ENCODE measurements around the gene PRDM12. TPM values are rescaled to one million over a fixed set of nuclear protein-coding genes. Genes with fewer than 3 reads are reported as not detected.

Gene PRDM12
- total RNA-seq, result under 0.01 TPM in 1 of 2 replicates, not detected in the other

DNA sequence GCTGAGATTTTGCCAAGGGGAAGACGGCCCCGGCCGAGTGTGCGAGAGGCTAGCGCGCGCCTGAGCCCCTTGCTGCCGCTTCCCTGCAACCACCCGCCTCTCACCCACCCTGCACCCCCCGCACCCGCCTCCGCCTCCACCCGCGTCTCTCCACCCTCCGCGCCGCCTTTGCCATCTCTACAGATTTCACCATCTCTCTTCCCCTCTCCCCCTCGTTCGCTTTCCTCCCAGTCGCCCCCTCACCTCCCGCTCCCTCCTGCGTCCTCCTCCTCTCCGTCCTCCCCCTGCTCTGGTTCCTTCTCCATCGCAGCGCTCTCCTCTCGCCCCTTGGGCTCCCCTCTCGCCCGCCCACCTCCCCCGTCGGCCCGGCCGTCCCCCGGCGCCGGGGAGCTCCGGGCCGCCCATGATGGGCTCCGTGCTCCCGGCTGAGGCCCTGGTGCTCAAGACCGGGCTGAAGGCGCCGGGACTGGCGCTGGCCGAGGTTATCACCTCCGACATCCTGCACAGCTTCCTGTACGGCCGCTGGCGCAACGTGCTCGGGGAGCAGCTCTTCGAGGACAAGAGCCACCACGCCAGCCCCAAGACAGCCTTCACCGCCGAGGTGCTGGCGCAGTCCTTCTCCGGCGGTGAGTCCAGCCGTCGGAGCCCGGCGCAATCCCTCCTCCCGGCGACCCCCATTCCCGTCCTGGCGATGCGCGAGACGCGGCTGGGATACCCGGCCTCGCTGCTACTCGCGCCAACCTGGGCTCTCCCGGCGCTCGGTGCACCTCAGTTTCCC, at the start of gene PRDM12:
TSS of gene PRDM12 (plus strand) at position 344 of the 778 bp plus-strand sequence. CDS start at position 404, 60 bp downstream.

DNA sequence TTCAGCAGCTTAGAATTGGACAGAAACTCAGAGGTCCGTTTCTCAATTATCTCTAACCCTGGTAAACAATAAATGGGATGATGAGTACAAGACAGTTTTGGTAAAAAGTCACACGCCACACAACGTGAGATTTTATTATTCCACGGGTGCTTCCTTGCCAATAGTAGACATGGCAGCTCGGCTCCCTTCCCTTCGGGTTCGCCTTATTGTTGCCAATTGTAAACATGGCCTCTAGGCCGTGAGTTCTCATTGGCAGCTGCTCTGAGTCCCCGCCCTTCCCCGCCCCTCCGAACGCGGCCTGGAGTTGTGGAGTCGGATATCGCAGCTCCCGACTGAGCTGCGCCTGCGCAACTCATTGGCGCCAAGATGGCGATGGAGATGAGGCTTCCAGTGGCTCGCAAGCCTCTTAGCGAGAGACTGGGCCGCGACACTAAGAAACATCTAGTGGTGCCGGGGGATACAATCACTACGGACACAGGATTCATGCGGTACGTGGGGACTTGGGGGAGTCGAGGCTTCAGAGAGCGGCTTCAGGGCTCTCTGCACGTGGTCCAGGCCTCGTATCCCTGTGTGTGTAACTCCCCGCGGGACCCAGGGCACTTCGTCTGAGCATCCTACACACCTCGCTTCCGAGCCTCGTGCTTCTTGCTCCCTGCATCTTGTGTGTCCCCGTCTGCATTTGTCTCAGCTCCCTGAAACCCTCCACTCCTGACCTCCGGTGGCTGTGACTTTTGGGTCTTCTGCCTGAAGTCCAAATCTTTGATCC, 29.2 kb downstream of the PRDM12 start, which contains the start of gene EXOSC2:
TSS of gene EXOSC2 (plus strand) at position 355 of the 766 bp plus-strand sequence. CDS start at position 367, 12 bp downstream.

Small RNA genes lying within 50 kb of the gene (small RNA-seq; reads per million reads assigned to genes)
- gene AL359092.1 (ENCODE audit: low replicate concordance) (not detected), gene MIR6856 (ENCODE audit: low replicate concordance) (not detected)

Other genes starting within 250 kb of the PRDM12 start
- 22.0 and 199 TPM in 2 replicates for gene ASS1, start 219.6 kb upstream of the PRDM12 start, total RNA-seq
- 47.7 and 51.8 TPM in 2 replicates for gene FUBP3, start 85.0 kb upstream of the PRDM12 start, total RNA-seq
- 16.2 and 47.8 TPM in 2 replicates for gene EXOSC2, start 29.2 kb downstream of the PRDM12 start, total RNA-seq
- gene ABL1, start 170.7 kb downstream of the PRDM12 start, total RNA-seq, result 79.3 and 81.0 TPM in 2 replicates
- gene QRFP, start 232.2 kb downstream of the PRDM12 start, total RNA-seq, result not detected in 2 replicates

Data from placental pericyte (primary cell).